DND-41 (cell line): ENCODE measurements around the gene ADD2.

Experiments
- EZH2 ChIP-seq: IDR thresholded peaks from 3 replicates; pipeline ENCODE4 v1.6.1; 2012; ENCODE audit warnings: borderline replicate concordance, low read depth, mild to moderate bottlenecking, moderate library complexity, low read length, inconsistent platforms; ENCODE audit not compliant: severe bottlenecking
- TF ChIP-seq, protein P1 (sequence below): IDR thresholded peaks from 2 replicates; pipeline ENCODE4 v1.5.1; 2012; ENCODE audit warnings: borderline replicate concordance, low read length, moderate library complexity, mild to moderate bottlenecking; ENCODE audit not compliant: poor library complexity, severe bottlenecking; ENCODE audit errors: extremely low read depth

GRCh38 chr2:70691497-70692140 lies 76.4 kb downstream of the ADD2 start:
- TF ChIP-seq, protein P1, sequence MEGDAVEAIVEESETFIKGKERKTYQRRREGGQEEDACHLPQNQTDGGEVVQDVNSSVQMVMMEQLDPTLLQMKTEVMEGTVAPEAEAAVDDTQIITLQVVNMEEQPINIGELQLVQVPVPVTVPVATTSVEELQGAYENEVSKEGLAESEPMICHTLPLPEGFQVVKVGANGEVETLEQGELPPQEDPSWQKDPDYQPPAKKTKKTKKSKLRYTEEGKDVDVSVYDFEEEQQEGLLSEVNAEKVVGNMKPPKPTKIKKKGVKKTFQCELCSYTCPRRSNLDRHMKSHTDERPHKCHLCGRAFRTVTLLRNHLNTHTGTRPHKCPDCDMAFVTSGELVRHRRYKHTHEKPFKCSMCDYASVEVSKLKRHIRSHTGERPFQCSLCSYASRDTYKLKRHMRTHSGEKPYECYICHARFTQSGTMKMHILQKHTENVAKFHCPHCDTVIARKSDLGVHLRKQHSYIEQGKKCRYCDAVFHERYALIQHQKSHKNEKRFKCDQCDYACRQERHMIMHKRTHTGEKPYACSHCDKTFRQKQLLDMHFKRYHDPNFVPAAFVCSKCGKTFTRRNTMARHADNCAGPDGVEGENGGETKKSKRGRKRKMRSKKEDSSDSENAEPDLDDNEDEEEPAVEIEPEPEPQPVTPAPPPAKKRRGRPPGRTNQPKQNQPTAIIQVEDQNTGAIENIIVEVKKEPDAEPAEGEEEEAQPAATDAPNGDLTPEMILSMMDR, result no peak
- TF ChIP-seq EZH2, result no peak
